RWPE2 (cell line): Measurements from ENCODE around the gene RWDD2A.

ENCODE experiments used
- ATAC-seq: fragments of 200-7000 bp; cut with Tn5 transposase; 3 replicates; pipeline ENCODE4 v1.9.1; 2021; ENCODE audit warnings: low read depth
- DNase-seq: peaks from one replicate; pipeline ENCODE4 v3.0.0-alpha.2; 2020; ENCODE audit warnings: low spot score
- H3K27ac ChIP-seq: fragments of 450-650 bp; 2 replicates; pipeline ENCODE4 v1.5.1; 2017; ENCODE audit warnings: mild to moderate bottlenecking; ENCODE audit not compliant: poor library complexity, severe bottlenecking
- H3K27me3 ChIP-seq: fragments of 250-450 bp; sonication (Bioruptor Pico); 2 replicates; pipeline ENCODE4 v1.5.1; 2021; ENCODE audit warnings: mild to moderate bottlenecking, moderate library complexity; ENCODE audit not compliant: insufficient read depth, poor library complexity, severe bottlenecking
- H3K36me3 ChIP-seq: fragments of 250-450 bp; sonication (Bioruptor Pico); 2 replicates; pipeline ENCODE4 v1.5.1; 2020; ENCODE audit warnings: low read depth, mild to moderate bottlenecking, moderate library complexity
- H3K4me1 ChIP-seq: fragments of 250-450 bp; sonication (Bioruptor Pico); 2 replicates; pipeline ENCODE4 v1.5.1; 2021; ENCODE audit warnings: mild to moderate bottlenecking, moderate library complexity; ENCODE audit not compliant: insufficient read depth, poor library complexity, severe bottlenecking
- H3K4me3 ChIP-seq: fragments of 250-450 bp; sonication (Bioruptor Pico); 2 replicates; pipeline ENCODE4 v1.5.1; 2021; ENCODE audit warnings: mild to moderate bottlenecking, moderate library complexity; ENCODE audit not compliant: severe bottlenecking
- H3K9me3 ChIP-seq: fragments of 250-450 bp; sonication (Bioruptor Pico); 2 replicates; pipeline ENCODE4 v1.5.1; 2021; ENCODE audit warnings: mild to moderate bottlenecking, moderate library complexity; ENCODE audit not compliant: severe bottlenecking
- TF ChIP-seq, protein P1 (sequence below): fragments of 450-650 bp; IDR thresholded peaks from one replicate; pipeline ENCODE4 v1.5.1; 2017; ENCODE audit warnings: mild to moderate bottlenecking, moderate library complexity; ENCODE audit not compliant: poor library complexity, severe bottlenecking

The RWDD2A gene

DNA sequence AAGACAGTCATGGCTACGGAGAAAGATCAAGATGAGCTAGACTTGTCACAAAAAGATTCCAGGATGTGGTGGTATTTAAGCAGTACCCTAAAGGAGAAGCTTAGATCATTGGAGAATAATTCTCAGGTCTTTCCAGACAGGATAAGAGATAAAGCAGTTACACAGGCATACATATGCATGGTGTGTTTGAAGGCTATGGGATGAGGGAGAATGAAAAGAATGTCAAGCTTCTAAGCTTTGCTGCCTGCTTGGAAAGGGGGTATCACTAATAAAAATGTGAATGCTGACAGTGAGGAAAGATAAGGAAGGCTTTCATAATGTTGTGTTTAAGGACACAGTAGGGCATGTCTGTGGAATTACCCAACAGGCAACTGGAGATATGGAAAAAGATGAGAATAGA lies 28.1 kb downstream of the RWDD2A start:
- TF ChIP-seq, protein P1, sequence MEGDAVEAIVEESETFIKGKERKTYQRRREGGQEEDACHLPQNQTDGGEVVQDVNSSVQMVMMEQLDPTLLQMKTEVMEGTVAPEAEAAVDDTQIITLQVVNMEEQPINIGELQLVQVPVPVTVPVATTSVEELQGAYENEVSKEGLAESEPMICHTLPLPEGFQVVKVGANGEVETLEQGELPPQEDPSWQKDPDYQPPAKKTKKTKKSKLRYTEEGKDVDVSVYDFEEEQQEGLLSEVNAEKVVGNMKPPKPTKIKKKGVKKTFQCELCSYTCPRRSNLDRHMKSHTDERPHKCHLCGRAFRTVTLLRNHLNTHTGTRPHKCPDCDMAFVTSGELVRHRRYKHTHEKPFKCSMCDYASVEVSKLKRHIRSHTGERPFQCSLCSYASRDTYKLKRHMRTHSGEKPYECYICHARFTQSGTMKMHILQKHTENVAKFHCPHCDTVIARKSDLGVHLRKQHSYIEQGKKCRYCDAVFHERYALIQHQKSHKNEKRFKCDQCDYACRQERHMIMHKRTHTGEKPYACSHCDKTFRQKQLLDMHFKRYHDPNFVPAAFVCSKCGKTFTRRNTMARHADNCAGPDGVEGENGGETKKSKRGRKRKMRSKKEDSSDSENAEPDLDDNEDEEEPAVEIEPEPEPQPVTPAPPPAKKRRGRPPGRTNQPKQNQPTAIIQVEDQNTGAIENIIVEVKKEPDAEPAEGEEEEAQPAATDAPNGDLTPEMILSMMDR, result no peak
- Histone ChIP-seq H3K4me1 (no peaks in the 10 kb centered on the region), H3K27me3 (no peaks in the 10 kb centered on the region), H3K9me3 (no peaks in the 10 kb centered on the region), H3K36me3 (no peaks in the 10 kb centered on the region), H3K4me3 (no peak overlapping the region), H3K27ac (no peak overlapping the region)
- ATAC-seq, result no peak
- DNase-seq, result no peak

GRCh38 chr6:83221889-83222479 lies 28.8 kb downstream of the RWDD2A start:
- H3K9me3 ChIP-seq, result no peaks in the 10 kb centered on the region
- no peaks in the 10 kb centered on the region for H3K4me1 ChIP-seq
- no peak overlapping the region for H3K27ac ChIP-seq
- H3K4me3 ChIP-seq, result no peak overlapping the region
- no peak for ATAC-seq
- TF ChIP-seq, protein P1, result peak; percentile 78
- no peaks in the 10 kb centered on the region for H3K36me3 ChIP-seq
- DNase-seq, result no peak
- no peaks in the 10 kb centered on the region for H3K27me3 ChIP-seq

DNA sequence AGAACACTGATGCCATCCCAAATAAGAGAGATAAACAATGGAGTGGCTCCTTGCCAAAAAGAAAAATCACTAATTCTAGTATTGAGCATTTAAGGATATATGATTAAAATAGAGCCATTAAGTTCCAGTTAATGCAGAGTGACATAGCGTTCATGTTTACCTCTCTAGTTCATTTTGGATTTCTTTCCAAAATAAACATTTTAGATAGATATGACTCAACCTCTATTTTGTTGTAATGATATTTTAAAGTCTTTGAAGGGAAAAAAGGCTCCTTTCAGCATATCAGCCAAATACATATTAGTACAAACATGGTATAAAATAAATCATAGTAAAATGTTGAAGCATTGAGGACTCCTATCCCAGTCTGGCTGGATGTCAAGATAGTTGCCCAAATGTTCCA lies 33.4 kb downstream of the RWDD2A start:
- TF ChIP-seq, protein P1, result no peak
- ATAC-seq (no peak), DNase-seq (no peak)
- no peak overlapping the region for H3K27ac ChIP-seq
- H3K27me3 ChIP-seq, result no peaks in the 10 kb centered on the region
- no peaks in the 10 kb centered on the region for H3K4me1 ChIP-seq
- H3K4me3 ChIP-seq, result no peak overlapping the region
- no peaks in the 10 kb centered on the region for H3K9me3 ChIP-seq
- no peaks in the 10 kb centered on the region; the same call in 1 of the 2 replicates for H3K36me3 ChIP-seq

- no peak overlapping the region for H3K27ac ChIP-seq
- no peaks in the 10 kb centered on the region for H3K27me3 ChIP-seq
- DNase-seq, result no peak
- no peak for ATAC-seq
- no peaks in the 10 kb centered on the region for H3K4me1 ChIP-seq
- H3K4me3 ChIP-seq, result no peak overlapping the region
- no peaks in the 10 kb centered on the region; the same call in 1 of the 2 replicates for H3K36me3 ChIP-seq
- TF ChIP-seq, protein P1, result no peak
- H3K9me3 ChIP-seq, result no peaks in the 10 kb centered on the region
Observed at GRCh38 chr6:83231146-83231545, 38.0 kb downstream of the RWDD2A start.

DNA sequence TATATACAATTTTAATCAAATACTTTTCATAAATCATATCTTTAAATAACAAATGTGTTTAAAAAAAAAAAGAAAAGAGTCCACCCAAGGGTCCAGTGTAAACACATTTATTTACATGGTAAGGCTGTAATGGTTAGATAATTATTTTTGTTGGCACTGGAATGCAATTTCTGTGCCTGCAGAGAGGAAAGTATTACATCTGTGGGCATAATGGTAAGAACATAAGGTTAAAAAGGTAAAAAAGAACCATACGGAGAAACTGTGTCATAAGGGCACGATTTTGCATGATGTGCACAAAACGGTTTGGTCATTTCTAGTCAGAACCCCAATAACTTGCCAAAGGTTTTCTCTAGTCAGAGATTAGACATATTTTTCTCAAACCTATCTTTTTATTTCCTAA lies 54.3 kb downstream of the RWDD2A start:
- ATAC-seq (no peak), DNase-seq (no peak)
- Histone ChIP-seq H3K4me3 (no peak overlapping the region), H3K27ac (no peak overlapping the region), H3K9me3 (no peaks in the 10 kb centered on the region), H3K4me1 (no peaks in the 10 kb centered on the region), H3K36me3 (no peaks in the 10 kb centered on the region), H3K27me3 (no peaks in the 10 kb centered on the region)
- TF ChIP-seq, protein P1, result no peak
